HEK293 (cell line): ENCODE measurements around the gene TNFSF12.

ENCODE experiments used
- CTCF ChIP-seq: fragments of 450-650 bp; formaldehyde crosslinking; IDR thresholded peaks from 2 replicates; pipeline ENCODE4 v1.5.1; 2016; ENCODE audit warnings: missing biosample characterization, missing genetic modification characterization
- MZF1 ChIP-seq: fragments of 450-650 bp; formaldehyde crosslinking; IDR thresholded peaks from 2 replicates; pipeline ENCODE4 v1.5.1; 2017; ENCODE audit warnings: missing biosample characterization, missing genetic modification characterization, borderline replicate concordance
- TCF7L2 ChIP-seq: IDR thresholded peaks from 2 replicates; pipeline ENCODE4 v1.6.1; 2011; ENCODE audit warnings: low read depth, mild to moderate bottlenecking, inconsistent platforms, low read length, moderate library complexity, borderline replicate concordance
- ZBTB10 ChIP-seq: fragments of 450-650 bp; formaldehyde crosslinking; IDR thresholded peaks from 2 replicates; pipeline ENCODE4 v1.5.1; 2016; ENCODE audit warnings: missing biosample characterization, missing genetic modification characterization
- ZNF26 ChIP-seq: fragments of 450-650 bp; formaldehyde crosslinking; IDR thresholded peaks from 2 replicates; pipeline ENCODE4 v1.5.1; 2016; ENCODE audit warnings: missing biosample characterization, missing genetic modification characterization
- ZNF398 ChIP-seq: fragments of 450-650 bp; formaldehyde crosslinking; IDR thresholded peaks from 2 replicates; pipeline ENCODE4 v1.5.1; 2017; ENCODE audit warnings: missing biosample characterization, missing genetic modification characterization
- ZNF473 ChIP-seq: fragments of 450-650 bp; formaldehyde crosslinking; IDR thresholded peaks from 2 replicates; pipeline ENCODE4 v1.5.1; 2017; ENCODE audit warnings: missing biosample characterization, missing genetic modification characterization
- ZNF521 ChIP-seq: fragments of 450-650 bp; formaldehyde crosslinking; IDR thresholded peaks from 2 replicates; pipeline ENCODE4 v1.5.1; 2017; ENCODE audit warnings: missing biosample characterization, mild to moderate bottlenecking, missing genetic modification characterization
- ZNF768 ChIP-seq: fragments of 450-650 bp; formaldehyde crosslinking; IDR thresholded peaks from 2 replicates; pipeline ENCODE4 v1.5.1; 2018; ENCODE audit warnings: missing biosample characterization, mild to moderate bottlenecking, missing genetic modification characterization

- no peak for TF ChIP-seq ZNF398 (tag by site-specific recombination)
- TF ChIP-seq MZF1 (tag by site-specific recombination), result no peak
- TF ChIP-seq ZNF26, result no peak
- TF ChIP-seq CTCF (tag by site-specific recombination), result no peak
- no peak for TF ChIP-seq ZNF473
- TF ChIP-seq TCF7L2, result no peak
- TF ChIP-seq ZNF768 (tag by site-specific recombination), result no peak
- TF ChIP-seq ZBTB10 (tag by site-specific recombination), result no peak
- TF ChIP-seq ZNF521 (tag by site-specific recombination), result no peak
Observed at GRCh38 chr17:7544911-7545310, 3.9 kb upstream of the TNFSF12 start.
